Astrocyte (in vitro differentiated cells and primary cell): ENCODE results near the gene FXYD5. TPM values are rescaled to one million over a fixed set of nuclear protein-coding genes. Genes with fewer than 3 reads are reported as not detected.

ENCODE experiments used
- DNase-seq: peaks from one replicate; pipeline ENCODE4 v3.0.0-alpha.2; 2010; ENCODE audit warnings: low read depth
- FAIRE-seq: peaks from 2 replicates; lab custom pipeline; 2011; peaks lifted over from hg19 to GRCh38; lab: Jason Lieb, UNC
- H2AFZ ChIP-seq: 2 replicates; pipeline ENCODE4 v1.6.0; 2012; ENCODE audit warnings: low read depth, low read length, inconsistent platforms
- H3K27ac ChIP-seq: 2 replicates; pipeline ENCODE4 v1.5.1; 2011; ENCODE audit warnings: low read depth, low read length, inconsistent platforms
- H3K27me3 ChIP-seq: 2 replicates; pipeline ENCODE4 v1.6.0; 2011; ENCODE audit warnings: low read length, inconsistent platforms; ENCODE audit not compliant: insufficient read depth
- H3K36me3 ChIP-seq: 2 replicates; pipeline ENCODE4 v1.5.1; 2011; ENCODE audit warnings: low read length, inconsistent platforms; ENCODE audit not compliant: insufficient read depth
- H3K4me1 ChIP-seq: 2 replicates; pipeline ENCODE4 v1.5.1; 2011; ENCODE audit warnings: low read length, inconsistent platforms; ENCODE audit not compliant: insufficient read depth
- H3K4me2 ChIP-seq: 2 replicates; pipeline ENCODE4 v1.6.0; 2012; ENCODE audit warnings: low read length, inconsistent platforms
- H3K4me3 ChIP-seq: 2 replicates; pipeline ENCODE4 v1.5.1; 2011; ENCODE audit warnings: low read depth, mild to moderate bottlenecking, low read length, inconsistent platforms; ENCODE audit not compliant: insufficient read depth
- H3K79me2 ChIP-seq: 2 replicates; pipeline ENCODE4 v1.6.0; 2012; ENCODE audit warnings: mild to moderate bottlenecking, low read length, inconsistent platforms; ENCODE audit not compliant: insufficient read depth
- H3K9ac ChIP-seq: 2 replicates; pipeline ENCODE4 v1.6.0; 2012; ENCODE audit warnings: mild to moderate bottlenecking, low read length, inconsistent platforms
- H3K9me3 ChIP-seq: 2 replicates; pipeline ENCODE4 v1.5.1; 2012; ENCODE audit warnings: low read depth, mild to moderate bottlenecking, low read length, inconsistent platforms; ENCODE audit not compliant: insufficient read depth
- H4K20me1 ChIP-seq: 2 replicates; pipeline ENCODE4 v1.6.0; 2012; ENCODE audit warnings: low read length, inconsistent platforms; ENCODE audit not compliant: insufficient read depth
- H3K27ac Mint-ChIP-seq: one replicate; pipeline ENCODE4 v1.8.0; 2021; ENCODE audit warnings: mild to moderate bottlenecking, mixed read lengths; ENCODE audit not compliant: unreplicated experiment
- H3K27me3 Mint-ChIP-seq: one replicate; pipeline ENCODE4 v1.8.0; 2021; ENCODE audit warnings: low read depth, mixed read lengths; ENCODE audit not compliant: unreplicated experiment
- H3K36me3 Mint-ChIP-seq: one replicate; pipeline ENCODE4 v1.8.0; 2021; ENCODE audit warnings: low read depth, mixed read lengths; ENCODE audit not compliant: unreplicated experiment
- H3K4me1 Mint-ChIP-seq: one replicate; pipeline ENCODE4 v1.8.0; 2021; ENCODE audit warnings: low read depth, mixed read lengths; ENCODE audit not compliant: unreplicated experiment
- H3K4me3 Mint-ChIP-seq: one replicate; pipeline ENCODE4 v1.8.0; 2021; ENCODE audit warnings: mild to moderate bottlenecking, moderate library complexity, mixed read lengths; ENCODE audit not compliant: unreplicated experiment
- H3K9me3 Mint-ChIP-seq: one replicate; pipeline ENCODE4 v1.8.0; 2021; ENCODE audit warnings: mild to moderate bottlenecking, mixed read lengths; ENCODE audit not compliant: unreplicated experiment
- CTCF ChIP-seq: IDR thresholded peaks from 2 replicates; pipeline ENCODE4 v1.5.1; 2011; ENCODE audit warnings: low read depth, mild to moderate bottlenecking, inconsistent platforms, low read length, moderate library complexity; ENCODE audit not compliant: insufficient read depth
- EZH2 ChIP-seq: IDR thresholded peaks from 2 replicates; pipeline ENCODE4 v1.6.1; 2012; ENCODE audit warnings: mild to moderate bottlenecking, low read length, inconsistent platforms; ENCODE audit not compliant: insufficient read depth
- total RNA-seq: library from RNA; stranded (reverse); gene quantifications from 2 replicates; pipeline ENCODE4 v1.2.1, GENCODE V29; 2021

FXYD5 gene
- total RNA-seq, 1 donor from 2014 or later: 108 TPM

GRCh38 chr19:35109395-35110112 lies 45.0 kb upstream of the FXYD5 start:
- H3K36me3 Mint-ChIP-seq: no peaks in the 10 kb centered on the region
- Histone ChIP-seq H4K20me1 (no peaks in the 10 kb centered on the region), H3K9me3 (peaks cover 5% of the 10 kb centered on the region), H2AFZ (no peak overlapping the region), H3K9ac (no peak overlapping the region), H3K4me2 (no peak overlapping the region), H3K27ac (no peak overlapping the region), H3K4me3 (no peak overlapping the region), H3K27me3 (no peaks in the 10 kb centered on the region), H3K36me3 (no peaks in the 10 kb centered on the region), H3K4me1 (no peaks in the 10 kb centered on the region), H3K79me2 (no peaks in the 10 kb centered on the region)
- FAIRE-seq: no peak
- peaks cover 5% of the 10 kb centered on the region for H3K9me3 Mint-ChIP-seq
- no peak for TF ChIP-seq EZH2
- no peak for TF ChIP-seq CTCF
- no peak for DNase-seq
- no peak overlapping the region for H3K4me3 Mint-ChIP-seq
- no peaks in the 10 kb centered on the region for H3K4me1 Mint-ChIP-seq
- no peak overlapping the region for H3K27ac Mint-ChIP-seq
- peaks cover 2% of the 10 kb centered on the region for H3K27me3 Mint-ChIP-seq

GRCh38 chr19:35110974-35111373 lies 43.6 kb upstream of the FXYD5 start:
- no peaks in the 10 kb centered on the region for H3K4me1 Mint-ChIP-seq
- no peaks in the 10 kb centered on the region for H3K36me3 Mint-ChIP-seq
- Histone ChIP-seq H3K27me3 (no peaks in the 10 kb centered on the region), H3K4me1 (no peaks in the 10 kb centered on the region), H2AFZ (no peak overlapping the region), H3K27ac (no peak overlapping the region), H3K4me3 (no peak overlapping the region), H4K20me1 (no peaks in the 10 kb centered on the region), H3K36me3 (no peaks in the 10 kb centered on the region), H3K9me3 (no peaks in the 10 kb centered on the region), H3K4me2 (no peak overlapping the region), H3K79me2 (no peaks in the 10 kb centered on the region), H3K9ac (no peak overlapping the region)
- FAIRE-seq (no peak), DNase-seq (no peak)
- H3K4me3 Mint-ChIP-seq: no peak overlapping the region
- H3K9me3 Mint-ChIP-seq: peaks cover 5% of the 10 kb centered on the region
- no peak for TF ChIP-seq EZH2
- no peak for TF ChIP-seq CTCF
- peaks cover 10% of the 10 kb centered on the region for H3K27me3 Mint-ChIP-seq
- no peak overlapping the region for H3K27ac Mint-ChIP-seq

- Mint-ChIP-seq H3K4me1 (peaks cover 1% of the 10 kb centered on the region), H3K4me3 (no peak overlapping the region)
- H4K20me1 ChIP-seq: no peaks in the 10 kb centered on the region
Measured at GRCh38 chr19:35112995-35113688, 41.4 kb upstream of the FXYD5 start.

More at GRCh38 chr19:35112995-35113688, 41.4 kb upstream of the FXYD5 start:
- DNase-seq (no peak), FAIRE-seq (no peak)
- Histone ChIP-seq H3K4me1 (no peaks in the 10 kb centered on the region), H3K27me3 (no peaks in the 10 kb centered on the region), H3K4me3 (no peak overlapping the region), H3K9ac (no peak overlapping the region), H2AFZ (no peak overlapping the region), H3K79me2 (no peaks in the 10 kb centered on the region), H3K27ac (no peak overlapping the region), H3K9me3 (no peaks in the 10 kb centered on the region), H3K36me3 (no peaks in the 10 kb centered on the region), H3K4me2 (no peak overlapping the region)
- Mint-ChIP-seq H3K27me3 (peaks cover 22% of the 10 kb centered on the region), H3K9me3 (peaks cover 4% of the 10 kb centered on the region), H3K36me3 (no peaks in the 10 kb centered on the region), H3K27ac (no peak overlapping the region)
- TF ChIP-seq CTCF (no peak), EZH2 (no peak)
